ENCODE measurements around the gene ELF2.

DNA sequence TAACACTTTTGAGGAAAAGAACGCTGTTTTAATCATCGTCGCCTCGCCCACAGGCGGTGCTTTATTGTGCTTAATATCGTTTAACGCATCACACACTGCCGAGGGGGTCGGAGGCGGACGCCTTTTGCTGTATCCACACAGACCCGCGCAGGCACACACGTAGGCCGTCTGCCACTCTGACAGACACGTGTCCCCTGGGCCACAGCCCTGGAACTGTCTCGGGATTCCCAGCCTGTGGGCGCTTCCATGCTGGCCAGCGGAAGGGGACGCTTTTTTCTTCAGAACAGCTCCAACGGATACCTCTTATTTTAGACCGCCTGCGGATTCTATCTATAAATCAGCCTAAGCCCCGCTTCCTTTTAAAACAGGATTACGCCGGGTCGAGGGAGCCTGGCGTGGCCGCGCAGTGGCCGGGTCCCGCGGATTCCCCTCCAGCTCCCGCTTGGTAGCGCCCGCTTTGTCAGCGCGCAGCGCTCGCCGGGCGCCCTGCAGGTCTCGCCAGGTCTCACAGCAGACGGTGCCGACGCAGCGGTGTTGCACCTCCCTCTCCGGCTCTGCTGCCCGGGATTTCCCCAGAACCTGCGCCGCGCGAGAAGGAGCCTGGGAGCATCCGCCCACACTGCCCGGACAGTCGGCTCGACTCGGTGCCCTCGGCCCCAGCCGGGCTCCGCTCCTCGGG is 161.6 kb downstream of the ELF2 start, which contains the start of gene NOCT:
- TF ChIP-seq, protein P1, sequence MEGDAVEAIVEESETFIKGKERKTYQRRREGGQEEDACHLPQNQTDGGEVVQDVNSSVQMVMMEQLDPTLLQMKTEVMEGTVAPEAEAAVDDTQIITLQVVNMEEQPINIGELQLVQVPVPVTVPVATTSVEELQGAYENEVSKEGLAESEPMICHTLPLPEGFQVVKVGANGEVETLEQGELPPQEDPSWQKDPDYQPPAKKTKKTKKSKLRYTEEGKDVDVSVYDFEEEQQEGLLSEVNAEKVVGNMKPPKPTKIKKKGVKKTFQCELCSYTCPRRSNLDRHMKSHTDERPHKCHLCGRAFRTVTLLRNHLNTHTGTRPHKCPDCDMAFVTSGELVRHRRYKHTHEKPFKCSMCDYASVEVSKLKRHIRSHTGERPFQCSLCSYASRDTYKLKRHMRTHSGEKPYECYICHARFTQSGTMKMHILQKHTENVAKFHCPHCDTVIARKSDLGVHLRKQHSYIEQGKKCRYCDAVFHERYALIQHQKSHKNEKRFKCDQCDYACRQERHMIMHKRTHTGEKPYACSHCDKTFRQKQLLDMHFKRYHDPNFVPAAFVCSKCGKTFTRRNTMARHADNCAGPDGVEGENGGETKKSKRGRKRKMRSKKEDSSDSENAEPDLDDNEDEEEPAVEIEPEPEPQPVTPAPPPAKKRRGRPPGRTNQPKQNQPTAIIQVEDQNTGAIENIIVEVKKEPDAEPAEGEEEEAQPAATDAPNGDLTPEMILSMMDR (conservative IDR thresholded peaks at IDR 0.05; ENCODE audit: low read length), result no peak
- TF ChIP-seq EZH2phosphoT487 (IDR thresholded peaks at IDR 0.05; ENCODE audit: borderline replicate concordance), result no peak
